HG03135 (cell line): Measurements from ENCODE around the gene TMEM61.
A peak's percentile ranks its signal among the peaks of the same experiment; 100 is the strongest.
"Not testable (repeated sequence)": the region's sequence is repeated elsewhere in the genome, so short reads cannot be mapped to it uniquely, and the experiment has no call there.

ENCODE experiments used
- ATAC-seq: cut with Tn5 transposase; IDR thresholded peaks from one replicate; pipeline ENCODE4 v1.9.1; 2021; ENCODE audit warnings: mild to moderate bottlenecking, moderate library complexity; ENCODE audit not compliant: unreplicated experiment

The TMEM61 gene

DNA sequence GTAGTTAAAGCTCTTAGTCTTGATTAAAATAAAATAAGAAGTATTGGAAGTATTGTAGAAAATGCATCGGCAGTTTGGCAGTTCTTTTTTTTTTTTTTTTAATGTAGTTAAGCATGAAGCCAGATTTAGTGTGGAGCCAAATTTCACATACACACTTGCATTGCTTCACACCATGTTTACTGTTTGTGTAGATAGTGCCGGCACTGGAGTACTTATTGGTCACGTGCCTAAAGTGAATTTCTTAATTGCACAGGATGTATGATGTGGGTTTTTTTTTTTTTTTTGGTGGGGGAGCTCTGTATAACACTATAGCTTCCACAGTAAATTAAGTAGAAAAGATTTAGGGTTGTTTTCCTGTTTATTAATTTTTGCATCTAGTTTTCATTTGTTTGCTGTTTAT lies 21.2 kb upstream of the TMEM61 start:
- ATAC-seq = no peak

DNA sequence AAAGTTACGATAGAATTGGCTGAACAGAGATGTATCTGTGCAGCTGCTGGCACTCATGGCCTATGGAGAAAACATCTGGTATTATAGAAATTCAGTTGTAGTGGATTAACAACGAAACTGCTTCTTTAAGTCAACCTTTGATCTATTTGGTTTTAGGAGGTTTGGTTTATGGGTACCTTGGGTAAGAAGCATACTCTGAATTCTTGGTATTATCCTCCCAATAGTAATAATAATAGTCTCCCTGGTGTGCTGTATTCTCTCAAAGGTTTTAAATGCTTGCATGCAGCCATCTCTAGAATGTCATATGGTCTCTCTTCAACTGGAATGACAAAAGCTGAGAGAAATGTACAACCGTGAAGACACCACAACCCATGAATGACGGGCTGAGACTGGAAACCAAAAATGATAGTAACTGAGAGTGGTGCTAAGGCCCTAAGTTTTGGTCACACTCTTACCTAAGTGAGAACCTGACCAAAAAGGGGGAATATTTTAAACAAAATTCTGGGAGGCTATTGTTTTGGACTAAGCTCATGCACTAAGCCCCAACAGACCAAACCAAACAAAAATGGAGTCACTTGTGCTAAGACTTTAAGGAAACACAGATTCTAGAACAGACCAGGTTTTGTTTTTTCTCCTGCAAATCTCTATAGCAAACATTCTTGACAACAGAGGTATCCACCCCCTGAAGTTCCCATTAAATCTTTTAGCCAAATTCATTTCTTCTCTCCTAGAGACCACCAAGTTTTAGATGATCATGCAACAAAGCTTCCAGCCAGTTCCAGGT lies 17.6 kb upstream of the TMEM61 start:
- no peak for ATAC-seq

DNA sequence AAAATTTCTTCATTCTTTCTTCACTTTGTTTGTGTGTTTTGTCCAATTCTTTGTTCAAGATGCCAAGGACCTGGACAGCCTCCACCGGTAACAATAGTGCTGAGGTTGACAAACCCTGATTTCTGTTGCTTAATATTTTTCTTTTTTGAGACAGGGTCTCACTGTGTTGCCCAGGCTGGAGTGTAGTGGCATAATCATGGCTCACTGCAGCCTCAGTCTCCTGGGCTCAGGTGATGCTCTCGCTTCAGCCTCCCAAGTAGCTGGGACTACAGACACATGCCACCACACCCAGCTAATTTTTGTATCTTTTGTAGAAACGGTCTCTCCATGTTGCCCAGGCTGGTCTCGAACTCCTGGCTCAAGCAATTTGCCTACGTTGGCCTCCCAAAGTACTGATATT lies 16.6 kb upstream of the TMEM61 start:
- ATAC-seq = not testable (repeated sequence)

DNA sequence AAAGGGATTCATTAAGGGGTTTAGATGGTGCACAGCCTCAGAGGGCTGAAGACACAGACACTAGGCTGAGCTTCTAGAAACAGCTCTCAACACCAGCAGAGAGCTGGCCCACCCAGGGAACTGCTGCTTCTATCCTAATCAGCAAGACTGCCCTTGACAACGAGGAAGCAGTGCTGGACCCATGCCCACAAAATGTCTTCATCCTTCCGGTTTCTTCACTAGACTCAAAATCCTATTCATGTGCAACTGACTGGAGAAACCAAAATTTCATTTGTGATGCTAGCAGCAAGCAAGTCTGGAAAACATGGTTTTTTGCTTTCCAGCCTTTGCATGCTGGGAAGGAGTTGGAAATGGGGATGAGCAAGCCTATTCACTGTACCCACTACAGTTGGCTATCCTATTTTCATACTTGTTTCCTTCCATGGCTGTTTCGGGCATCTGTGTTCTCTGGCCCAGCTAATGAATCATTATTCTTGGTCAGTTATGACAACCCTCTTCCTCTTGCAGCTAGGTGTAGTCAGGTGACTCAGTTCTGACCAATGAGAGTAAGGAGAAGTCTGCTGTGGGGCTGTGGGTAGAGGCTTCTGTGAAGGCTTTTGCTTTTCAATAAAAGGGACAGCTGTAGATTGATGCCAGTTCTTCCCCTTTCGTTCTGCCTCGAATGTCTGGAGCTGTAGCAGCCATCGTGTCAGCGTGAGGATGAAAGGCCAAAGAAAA lies 14.6 kb upstream of the TMEM61 start:
- peak; percentile 95 for ATAC-seq

DNA sequence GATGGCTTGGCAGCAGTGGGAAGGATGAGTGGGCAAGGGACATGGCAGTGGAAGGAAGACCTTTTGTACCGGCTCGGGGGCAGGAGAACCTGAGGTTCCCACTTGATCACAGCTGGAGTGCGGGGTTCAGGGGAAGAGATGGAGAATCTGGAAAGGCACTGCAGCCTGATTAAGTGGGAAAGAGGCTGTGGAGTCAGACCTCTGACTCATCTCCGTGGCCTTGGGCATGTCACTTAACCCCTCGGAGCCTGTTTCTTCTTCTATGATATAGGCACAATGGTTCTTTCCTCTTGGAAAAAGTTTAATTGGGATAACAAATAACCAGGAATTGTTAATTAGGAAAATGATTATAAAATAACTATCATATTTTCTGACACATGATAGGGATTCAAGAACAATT lies 13.1 kb upstream of the TMEM61 start:
- no peak for ATAC-seq

DNA sequence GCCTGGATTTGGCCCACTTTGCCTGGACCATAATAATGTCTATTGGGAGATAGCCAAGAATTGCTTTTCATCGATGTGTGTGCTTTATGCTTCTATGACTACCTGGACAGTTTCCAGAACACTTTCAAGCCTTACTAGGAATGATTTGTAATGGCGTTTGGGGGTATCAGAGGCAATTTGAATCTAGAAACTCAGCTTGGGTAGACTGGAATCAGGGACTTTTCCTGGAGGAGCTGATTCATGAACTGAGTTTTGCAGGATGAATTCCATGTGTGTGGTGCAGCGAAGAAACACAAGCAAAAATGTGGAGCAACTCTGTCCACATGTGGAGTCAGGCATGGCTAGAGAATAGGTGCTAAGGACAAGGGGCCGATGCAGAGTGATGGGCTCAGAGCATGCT lies 11.9 kb upstream of the TMEM61 start:
- no peak for ATAC-seq

DNA sequence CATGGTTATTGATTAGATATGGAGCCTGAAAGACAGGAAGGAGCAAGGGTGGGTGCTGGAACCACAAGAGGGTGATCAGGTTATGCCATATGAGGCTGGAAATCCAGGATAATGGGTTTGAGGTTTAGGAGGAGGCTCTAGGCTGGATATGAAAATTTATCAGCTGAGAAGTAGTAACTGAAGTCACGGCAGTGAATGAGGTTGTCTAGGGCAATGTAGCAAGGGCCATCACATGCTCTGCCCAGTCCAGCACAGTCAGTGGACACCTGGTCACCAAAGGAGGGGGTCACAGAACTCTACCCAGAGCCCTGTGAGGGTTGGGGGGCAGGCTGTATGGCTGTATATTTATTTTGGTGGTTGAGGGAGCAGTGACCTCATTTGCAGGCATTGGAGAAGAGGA lies 10.5 kb upstream of the TMEM61 start:
- ATAC-seq = no peak

DNA sequence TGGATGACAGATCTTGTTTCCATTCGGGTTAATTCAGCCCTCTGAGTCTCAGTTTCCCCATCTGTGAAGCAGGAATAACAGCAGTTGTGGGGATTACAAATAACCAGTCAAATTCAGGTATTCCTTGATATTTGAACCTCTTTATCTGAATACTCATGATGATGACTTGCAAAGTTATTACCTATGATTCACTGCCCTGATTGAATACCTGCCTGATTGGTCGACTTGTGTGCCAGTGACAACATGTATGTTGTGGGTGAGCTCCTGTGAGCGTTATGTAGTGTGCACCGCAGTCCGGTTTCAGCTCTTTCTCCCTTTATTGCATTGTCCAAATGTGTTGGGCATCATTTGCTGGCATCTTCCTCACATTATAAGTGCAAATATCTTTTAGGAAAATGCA lies 9.5 kb upstream of the TMEM61 start:
- ATAC-seq = peak; percentile 7

DNA sequence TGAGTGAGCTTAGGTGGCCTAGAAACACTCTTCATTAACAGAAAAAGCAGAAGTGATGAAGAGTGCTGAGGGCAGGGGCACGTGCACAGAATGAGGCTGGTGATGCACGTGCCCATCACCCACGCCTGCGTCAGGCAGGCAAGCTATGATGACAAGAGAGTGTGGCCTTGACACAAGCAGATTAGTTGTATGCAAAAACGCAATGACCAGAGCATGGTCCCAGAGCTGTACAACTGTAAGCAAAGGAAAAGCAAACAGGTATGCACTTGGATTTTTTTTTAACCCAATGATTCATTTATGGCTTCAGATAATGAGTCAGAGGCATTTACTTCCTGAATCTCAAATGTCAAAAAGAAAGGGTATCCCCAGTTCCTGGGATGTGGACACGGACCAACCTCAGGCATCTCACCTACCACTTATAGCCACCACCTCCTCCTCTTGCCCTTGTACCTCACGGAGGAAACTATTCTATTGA lies 9.1 kb upstream of the TMEM61 start:
- peak; percentile 66 for ATAC-seq

DNA sequence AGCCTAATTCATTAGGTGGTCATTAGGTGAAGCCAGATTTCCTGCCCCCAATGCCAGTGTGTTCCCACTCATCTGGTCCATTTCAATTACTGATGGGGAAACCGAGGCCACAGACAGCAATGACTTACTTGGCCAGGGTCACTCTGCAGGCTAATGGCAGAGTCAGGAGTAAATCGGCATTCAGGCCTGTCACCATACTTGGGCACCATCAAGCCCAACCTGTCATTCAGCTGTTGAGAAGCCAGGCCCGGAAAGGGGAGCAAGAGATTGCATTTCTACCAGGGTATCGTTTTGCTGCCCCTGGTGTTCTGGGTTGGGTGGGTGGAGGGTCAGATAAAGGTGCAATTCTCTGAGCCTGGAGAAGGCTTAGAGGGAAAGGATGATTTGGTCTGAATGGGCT lies 8.0 kb upstream of the TMEM61 start:
- no peak for ATAC-seq

DNA sequence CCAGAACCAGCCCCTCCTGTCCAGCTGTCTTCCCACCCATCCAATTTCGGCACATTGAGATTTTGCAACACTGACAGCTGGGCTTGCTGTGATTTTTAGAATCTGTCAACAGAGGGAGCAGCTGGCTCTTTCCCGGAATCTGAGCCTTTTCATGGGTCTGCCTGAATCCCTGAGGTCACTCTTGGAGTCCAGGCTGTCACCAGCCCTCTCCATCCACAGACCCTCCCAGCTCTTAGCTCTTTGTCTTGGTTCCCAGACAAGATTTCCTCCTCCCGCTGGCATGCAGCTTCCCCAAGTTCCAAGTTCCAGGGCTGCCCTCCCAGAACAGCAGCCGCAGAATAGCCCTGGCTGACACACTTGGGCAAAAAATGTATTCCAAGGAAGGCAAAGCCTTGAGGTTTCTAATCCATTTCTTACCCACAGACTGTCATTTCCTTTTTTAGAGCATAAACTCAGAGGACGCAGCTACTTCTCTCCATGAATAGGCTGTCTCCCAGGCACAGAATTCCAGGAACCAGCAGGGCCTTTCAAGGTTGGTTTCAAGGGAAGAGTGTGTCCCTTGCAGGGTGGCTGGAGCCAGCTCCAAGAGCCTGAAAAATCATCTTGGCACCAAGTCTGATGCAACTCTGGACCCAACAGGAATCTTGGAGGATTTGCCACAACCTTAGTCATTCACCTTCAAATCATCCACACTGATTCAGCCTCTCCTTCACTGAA lies 7.1 kb upstream of the TMEM61 start:
- ATAC-seq = no peak

DNA sequence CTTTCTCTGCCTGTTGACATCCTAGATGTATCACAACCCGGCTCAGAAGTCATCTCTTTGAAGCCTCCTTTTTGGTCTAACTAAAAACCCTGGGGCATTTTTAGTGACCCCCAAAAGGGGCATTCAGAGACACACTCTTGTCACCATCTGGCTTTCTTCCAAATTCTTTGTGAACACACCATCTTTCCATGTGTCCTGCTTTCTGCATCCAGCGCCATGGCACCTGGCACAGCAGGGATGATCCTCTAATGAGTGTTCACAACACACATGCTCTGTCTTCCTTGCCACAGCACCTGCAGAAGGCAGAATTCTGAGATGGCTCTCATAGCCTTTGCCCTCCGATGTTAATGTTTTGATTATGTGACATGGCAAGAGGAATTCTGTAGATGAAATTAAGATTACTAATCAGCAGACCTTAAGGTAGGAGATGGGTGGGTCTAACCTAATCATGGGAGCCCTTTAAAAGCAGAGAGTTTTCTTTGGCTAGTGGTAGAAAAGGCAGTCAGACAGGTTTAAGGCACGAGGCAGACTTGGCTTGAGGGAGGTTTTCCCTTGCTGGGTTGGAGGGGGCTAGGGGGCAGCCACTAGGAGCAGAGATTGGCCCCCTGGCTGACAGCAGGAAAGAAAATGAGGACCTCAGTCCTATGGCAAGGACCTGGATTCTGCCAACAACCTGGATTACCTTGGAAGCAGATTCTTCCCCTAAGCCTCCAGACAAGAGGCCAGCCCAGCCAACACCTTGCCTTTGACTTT lies 4.9 kb upstream of the TMEM61 start:
- ATAC-seq = no peak

DNA sequence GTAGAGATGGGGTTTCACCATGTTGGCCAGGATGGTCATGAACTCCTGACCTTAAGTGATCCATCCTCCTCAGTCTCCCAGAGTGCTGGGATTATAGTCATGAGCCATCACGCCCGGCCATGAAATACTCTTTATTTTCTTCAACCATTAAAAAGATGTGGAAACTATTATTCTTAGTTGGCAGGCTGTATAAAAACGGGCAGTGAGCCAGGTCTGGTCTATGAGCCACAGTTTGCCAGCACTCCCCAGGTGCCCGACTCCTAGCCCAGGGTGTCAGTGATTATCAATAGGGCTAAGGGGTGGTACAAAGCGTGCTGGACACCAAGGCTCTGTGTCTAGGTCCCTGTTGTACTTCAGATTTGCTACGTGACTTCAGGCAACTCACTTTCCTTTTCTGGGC lies 3.7 kb upstream of the TMEM61 start:
- no peak for ATAC-seq

DNA sequence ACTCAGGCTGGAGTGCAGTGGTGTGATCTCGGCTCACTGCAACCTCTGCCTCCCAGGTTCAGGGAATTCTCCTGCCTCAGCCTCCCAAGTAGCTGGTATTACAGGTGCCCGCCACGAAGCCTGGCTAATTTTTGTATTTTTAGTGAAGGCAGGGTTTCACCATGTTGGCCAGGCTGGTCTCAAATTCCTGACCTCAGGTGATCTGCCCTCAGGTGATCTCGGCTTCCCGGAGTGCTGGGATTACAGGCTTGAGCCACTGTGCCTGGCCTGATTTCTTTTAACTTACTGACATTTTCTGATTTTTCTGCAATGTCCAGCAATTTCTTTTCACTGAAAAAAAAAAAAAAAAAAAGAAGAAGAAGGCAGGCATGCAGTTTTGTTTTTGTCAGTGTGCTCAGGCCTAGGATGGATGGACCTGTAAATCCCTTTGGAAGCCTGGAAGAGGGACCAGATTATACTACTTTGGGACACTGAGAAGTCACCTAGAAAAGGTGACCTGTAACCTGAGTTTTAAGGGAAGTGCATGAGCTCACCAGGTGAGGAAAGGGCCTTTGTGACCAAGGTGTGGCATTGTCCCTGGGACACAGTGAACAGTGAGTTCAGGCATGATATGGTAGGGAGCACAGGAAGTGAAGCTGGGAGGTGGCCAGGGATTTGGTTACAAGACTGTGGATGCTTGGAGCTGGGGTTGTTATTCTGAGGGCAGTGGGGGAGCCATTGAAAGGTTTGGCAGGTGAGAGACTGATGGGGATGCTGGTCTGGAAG lies 2.7 kb upstream of the TMEM61 start:
- ATAC-seq = no peak

DNA sequence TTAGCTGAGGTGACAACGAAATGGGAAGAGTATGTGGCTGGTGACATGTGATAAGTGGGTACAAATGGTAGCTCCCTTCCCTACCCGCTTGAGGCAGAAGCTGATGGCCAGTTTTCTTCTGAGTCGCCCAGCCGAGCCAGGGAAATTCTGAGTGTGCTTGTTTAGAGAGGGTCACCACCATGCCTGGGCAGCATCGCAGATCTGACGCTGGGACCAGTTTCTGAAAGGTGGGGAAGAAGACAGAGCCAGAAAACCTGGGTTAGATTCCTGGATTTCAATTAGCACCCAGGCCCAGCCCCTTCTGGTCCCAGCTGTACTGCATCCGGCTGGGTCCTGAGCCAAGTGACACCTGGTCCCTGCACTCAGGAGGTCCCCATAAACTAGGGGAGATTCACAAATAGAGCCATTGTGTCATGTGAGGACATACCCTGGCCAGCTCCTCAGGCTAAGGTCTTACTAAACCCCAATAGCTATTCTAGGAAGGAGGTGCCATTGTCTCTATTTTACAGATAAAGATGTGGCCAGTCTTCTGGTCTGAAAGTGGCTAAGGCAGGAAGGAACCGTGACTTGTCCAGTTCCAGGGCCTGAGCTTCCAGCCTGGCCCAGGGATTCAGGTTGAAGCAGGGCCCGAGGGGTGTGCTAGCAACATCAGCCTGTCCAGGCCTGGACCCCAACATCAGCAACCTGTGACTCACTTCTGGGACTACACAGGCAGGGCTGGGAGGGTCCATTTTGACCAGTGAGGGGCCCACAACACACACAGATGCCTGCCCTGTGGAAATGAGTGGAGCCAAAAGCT lies 1.7 kb upstream of the TMEM61 start:
- ATAC-seq = no peak

DNA sequence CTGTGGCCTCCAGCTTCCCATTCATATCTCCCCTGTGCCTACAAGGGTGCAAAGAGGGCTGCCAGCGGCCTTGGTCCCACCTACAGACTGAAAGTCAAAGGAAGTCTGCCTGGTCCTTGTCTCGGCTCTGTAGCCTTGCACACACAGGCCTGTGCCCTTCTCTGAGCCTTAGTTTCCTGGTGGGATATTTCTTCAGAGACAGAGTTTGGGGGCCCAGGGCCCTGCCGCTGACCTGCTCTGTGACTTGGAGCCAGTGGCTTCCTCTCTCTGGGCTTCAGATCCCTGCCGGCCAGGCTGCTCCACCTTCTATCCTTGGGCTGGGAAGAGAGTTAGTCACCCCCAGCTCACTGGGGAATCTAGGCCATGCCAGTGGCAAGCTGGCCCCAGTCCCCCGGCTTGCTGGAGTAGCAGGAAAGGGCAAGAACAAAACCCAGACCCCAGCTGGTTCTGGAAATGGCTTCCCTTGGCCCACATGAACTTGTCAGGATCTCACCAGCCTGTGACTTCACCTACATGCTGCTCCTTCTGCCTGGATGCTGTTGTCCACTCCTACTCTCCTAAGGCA lies 1.0 kb upstream of the TMEM61 start:
- no peak for ATAC-seq

DNA sequence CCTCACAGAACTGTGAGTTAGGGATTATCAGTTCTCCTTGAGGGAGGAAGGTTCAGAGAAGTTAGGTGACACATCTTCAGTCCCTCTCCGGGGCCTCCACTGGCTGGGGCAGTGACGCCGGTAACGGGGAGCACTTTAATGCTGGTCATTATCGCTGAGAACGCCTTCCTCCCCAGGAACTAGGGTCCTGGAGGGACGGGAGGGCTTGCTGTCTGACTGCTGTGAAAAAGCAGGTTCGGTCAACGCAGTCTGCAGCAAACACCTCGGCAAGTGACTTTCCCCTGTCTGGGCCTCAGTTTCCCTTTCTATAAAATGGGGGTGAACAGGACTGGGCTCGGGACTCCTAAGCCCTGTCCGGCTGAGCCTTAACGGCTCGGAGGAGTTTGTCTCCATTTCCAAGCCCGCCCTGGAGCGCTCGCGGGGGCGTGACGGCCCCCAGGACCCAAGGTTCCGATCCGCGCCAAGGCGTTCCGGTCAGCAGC lies 341 bp upstream of the TMEM61 start:
- ATAC-seq = no peak

DNA sequence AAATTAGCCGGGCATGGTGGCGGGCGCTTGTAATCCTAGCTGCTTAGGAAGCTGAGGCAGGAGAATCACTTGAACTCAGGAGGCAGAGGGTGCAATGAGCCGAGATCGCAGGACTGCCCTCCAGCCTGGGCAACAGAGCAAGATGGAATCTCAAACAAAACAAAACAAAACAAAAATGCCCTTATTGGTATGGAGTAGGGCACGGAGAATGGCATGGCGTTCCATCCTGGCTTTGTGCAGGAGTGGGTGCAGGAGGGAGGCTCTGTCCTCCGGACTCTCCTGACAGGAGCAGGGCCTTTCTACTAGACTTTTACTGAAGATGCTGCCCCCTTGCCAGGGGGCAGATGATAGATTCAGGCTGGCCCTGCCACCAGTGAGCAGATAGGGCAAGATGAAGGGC lies 1.0 kb downstream of the TMEM61 start:
- no peak for ATAC-seq

DNA sequence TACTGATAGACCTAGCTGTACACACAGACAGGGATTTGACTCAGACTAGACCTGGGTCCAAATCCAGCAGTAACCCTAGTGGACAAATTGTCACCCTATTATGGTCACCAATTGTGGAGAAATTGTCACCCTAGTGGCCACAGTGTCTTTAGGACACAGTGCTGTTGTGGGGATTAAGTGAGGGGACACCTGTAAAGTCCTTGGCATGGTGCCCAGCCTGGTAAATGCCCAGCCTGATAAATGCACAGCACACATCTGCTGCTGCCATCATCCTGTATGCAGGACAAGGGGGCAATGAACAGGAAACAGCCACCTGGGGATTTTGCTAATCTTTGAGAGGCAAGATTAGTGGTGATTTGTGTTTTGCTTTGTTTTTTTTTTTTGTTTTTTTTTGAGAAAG lies 2.3 kb downstream of the TMEM61 start:
- no peak for ATAC-seq
